Neural progenitor cell (in vitro differentiated cells): ENCODE results near the gene SCAMP2. TPM values are rescaled to one million over a fixed set of nuclear protein-coding genes. Genes with fewer than 3 reads are reported as not detected.
A peak's percentile ranks its signal among the peaks of the same experiment; 100 is the strongest.
"Not testable (repeated sequence)": the region's sequence is repeated elsewhere in the genome, so short reads cannot be mapped to it uniquely, and the experiment has no call there.

Experiments used
- DNase-seq: peaks from one replicate; pipeline ENCODE4 v3.0.0-alpha.2; 2016; ENCODE audit warnings: low spot score
- H2AFZ ChIP-seq: fragments of 200-600 bp; sonication (generic); replicated peaks from 2 replicates; pipeline ENCODE4 v1.6.1; 2016; ENCODE audit warnings: antibody characterized with exemption
- H3F3A ChIP-seq: fragments of 200-600 bp; sonication (generic); 2 replicates; pipeline ENCODE4 v1.6.1; 2016; ENCODE audit warnings: antibody characterized with exemption, low read depth
- H3K27ac ChIP-seq: fragments of 200-600 bp; sonication (generic); 2 replicates; pipeline ENCODE4 v1.5.1; 2016; ENCODE audit warnings: mild to moderate bottlenecking
- H3K27me3 ChIP-seq: fragments of 200-600 bp; sonication (generic); 2 replicates; pipeline ENCODE4 v1.6.1; 2016; ENCODE audit warnings: mild to moderate bottlenecking, moderate library complexity
- H3K36me3 ChIP-seq: fragments of 200-600 bp; sonication (generic); 2 replicates; pipeline ENCODE4 v1.5.1; 2016
- H3K4me1 ChIP-seq: fragments of 200-600 bp; sonication (generic); 2 replicates; pipeline ENCODE4 v1.6.1; 2016; ENCODE audit warnings: mixed run types
- H3K4me2 ChIP-seq: fragments of 200-600 bp; sonication (generic); 2 replicates; pipeline ENCODE4 v1.6.1; 2016
- H3K4me3 ChIP-seq: fragments of 200-600 bp; sonication (generic); 2 replicates; pipeline ENCODE4 v1.5.1; 2016
- H3K79me2 ChIP-seq: fragments of 200-600 bp; sonication (generic); 2 replicates; pipeline ENCODE4 v1.6.1; 2016; ENCODE audit warnings: low read depth
- H3K9ac ChIP-seq: fragments of 200-600 bp; sonication (generic); 2 replicates; pipeline ENCODE4 v1.6.1; 2016
- H3K9me3 ChIP-seq: fragments of 200-600 bp; sonication (generic); 2 replicates; pipeline ENCODE4 v1.5.1; 2016; ENCODE audit warnings: low read depth
- H4K20me1 ChIP-seq: fragments of 200-600 bp; sonication (generic); 2 replicates; pipeline ENCODE4 v1.6.1; 2016; ENCODE audit warnings: low read depth
- H3K27ac Mint-ChIP-seq: 3 replicates; pipeline ENCODE4 v1.8.0; 2021; ENCODE audit warnings: mixed read lengths
- H3K27me3 Mint-ChIP-seq: 2 replicates; pipeline ENCODE4 v1.8.0; 2022; ENCODE audit warnings: low read depth, mild to moderate bottlenecking, inconsistent platforms, moderate library complexity, mixed read lengths; ENCODE audit not compliant: insufficient read depth
- H3K36me3 Mint-ChIP-seq: 3 replicates; pipeline ENCODE4 v1.8.0; 2021; ENCODE audit warnings: mixed read lengths
- H3K4me1 Mint-ChIP-seq: 3 replicates; pipeline ENCODE4 v1.8.0; 2021; ENCODE audit warnings: mixed read lengths
- H3K4me3 Mint-ChIP-seq: 3 replicates; pipeline ENCODE4 v1.8.0; 2021; ENCODE audit warnings: mild to moderate bottlenecking, moderate library complexity, mixed read lengths
- H3K9me3 Mint-ChIP-seq: 3 replicates; pipeline ENCODE4 v1.8.0; 2020; ENCODE audit warnings: mixed read lengths
- CTCF ChIP-seq: fragments of 200-600 bp; sonication (generic); IDR thresholded peaks from 2 replicates; pipeline ENCODE4 v1.5.1; 2017; ENCODE audit warnings: antibody characterized with exemption, mild to moderate bottlenecking
- EZH2 ChIP-seq: fragments of 200-600 bp; sonication (generic); IDR thresholded peaks from 2 replicates; pipeline ENCODE4 v1.6.1; 2017; ENCODE audit warnings: antibody characterized with exemption, mild to moderate bottlenecking, moderate library complexity
- EZH2phosphoT487 ChIP-seq: fragments of 200-600 bp; sonication (generic); IDR thresholded peaks from 2 replicates; pipeline ENCODE4 v1.6.1; 2017; ENCODE audit warnings: antibody characterized with exemption
- total RNA-seq: library from RNA; depleted of rRNA; stranded (reverse); fragments of >200 nt; gene quantifications from 2 replicates; pipeline ENCODE4 v1.2.3, GENCODE V29; 2015; ENCODE audit warnings: low replicate concordance

SCAMP2 gene
- 19.4 and 44.5 TPM in 2 replicates for total RNA-seq

DNA sequence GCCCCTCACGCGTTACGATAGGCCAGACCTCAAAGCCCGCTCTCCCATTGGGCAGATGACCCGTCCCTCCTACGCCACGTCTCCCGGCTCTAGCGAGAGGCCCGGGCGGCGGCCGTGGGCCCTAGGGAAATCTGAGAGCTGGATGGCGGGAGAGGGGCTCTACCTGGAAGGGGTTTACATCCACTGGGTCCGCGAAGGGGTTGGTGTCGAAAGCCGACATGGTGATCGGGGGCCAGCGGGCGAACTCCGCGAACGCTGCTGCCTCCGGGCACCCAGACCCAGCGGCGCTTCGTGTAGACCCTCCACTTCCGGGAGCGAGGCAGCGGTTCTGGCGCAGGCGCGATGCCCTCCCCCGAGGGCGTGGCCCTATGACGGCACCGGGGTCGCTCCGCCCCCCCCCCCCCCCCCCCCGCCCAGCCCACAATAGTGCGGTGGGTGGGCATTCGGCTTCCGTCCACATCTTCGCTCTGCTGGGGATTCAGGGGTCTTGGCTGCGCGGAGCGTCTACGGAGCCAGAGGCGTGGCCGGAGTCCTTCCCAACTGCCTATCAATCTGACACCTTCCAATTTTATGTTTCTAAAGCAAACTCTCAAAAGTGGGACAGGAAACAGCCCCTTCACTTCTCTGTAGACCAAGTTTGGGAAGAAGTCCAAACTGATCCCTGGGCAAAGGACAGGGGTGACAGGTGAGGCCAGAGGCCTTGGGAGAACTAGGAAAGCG lies at the start of gene SCAMP2:
TSS of gene SCAMP2 (minus strand) at position 330 of the 720 bp plus-strand sequence. CDS start at position 220, 110 bp downstream.
- DNase-seq = peak; percentile 98
- Histone ChIP-seq H3K9me3 (no peaks in the 10 kb centered on the region), H3K4me1 (peaks cover 4% of the 10 kb centered on the region), H3K4me2 (peak within 1 kb of the TSS; percentile 93), H3K27ac (peak within 1 kb of the TSS; percentile 76), H3K4me3 (peak within 1 kb of the TSS; percentile 86), H3K36me3 (no peaks in the 10 kb centered on the region), H3K27me3 (no peaks in the 10 kb centered on the region), H3K9ac (peak within 1 kb of the TSS; percentile 81), H4K20me1 (peaks cover 32% of the 10 kb centered on the region), H2AFZ (peak within 1 kb of the TSS; percentile 93), H3F3A (peaks cover 6% of the 10 kb centered on the region), H3K79me2 (peaks cover 46% of the 10 kb centered on the region)
- peak within 1 kb of the TSS; percentile 87 for H3K27ac Mint-ChIP-seq
- peak within 1 kb of the TSS; percentile 94 for H3K4me3 Mint-ChIP-seq
- H3K36me3 Mint-ChIP-seq = peaks cover 9% of the 10 kb centered on the region
- H3K27me3 Mint-ChIP-seq = peaks cover 5% of the 10 kb centered on the region
- H3K4me1 Mint-ChIP-seq = peaks cover 24% of the 10 kb centered on the region
- no peak for TF ChIP-seq EZH2
- TF ChIP-seq CTCF = no peak
- TF ChIP-seq EZH2phosphoT487 = no peak
- peaks cover under 1% of the 10 kb centered on the region for H3K9me3 Mint-ChIP-seq

GRCh38 chr15:74920456-74920855 lies 47.3 kb upstream of the SCAMP2 start:
- Mint-ChIP-seq H3K4me3 (no peak overlapping the region), H3K27ac (no peak overlapping the region), H3K9me3 (no peaks in the 10 kb centered on the region), H3K4me1 (no peaks in the 10 kb centered on the region), H3K27me3 (no peaks in the 10 kb centered on the region), H3K36me3 (peaks cover 39% of the 10 kb centered on the region)
- Histone ChIP-seq H3F3A (no peaks in the 10 kb centered on the region), H3K4me1 (no peaks in the 10 kb centered on the region), H3K9me3 (no peaks in the 10 kb centered on the region), H2AFZ (no peak overlapping the region), H3K4me3 (no peak overlapping the region), H3K9ac (no peak overlapping the region), H3K27ac (no peak overlapping the region), H4K20me1 (no peaks in the 10 kb centered on the region), H3K79me2 (no peaks in the 10 kb centered on the region), H3K36me3 (no peaks in the 10 kb centered on the region), H3K4me2 (no peak overlapping the region), H3K27me3 (no peaks in the 10 kb centered on the region)
- DNase-seq = no peak
- TF ChIP-seq EZH2phosphoT487 (no peak), CTCF (no peak), EZH2 (no peak)

- H3K9me3 Mint-ChIP-seq = no peaks in the 10 kb centered on the region
- H3K79me2 ChIP-seq = no peaks in the 10 kb centered on the region
Measured at GRCh38 chr15:74917676-74918075, 44.5 kb upstream of the SCAMP2 start.

GRCh38 chr15:74913799-74914198 lies 40.6 kb upstream of the SCAMP2 start:
- H3K4me3 Mint-ChIP-seq, H3F3A ChIP-seq, H3K27me3 ChIP-seq, H3K4me1 Mint-ChIP-seq, H3K36me3 ChIP-seq, H3K4me3 ChIP-seq, DNase-seq, H3K27ac Mint-ChIP-seq, H2AFZ ChIP-seq, H3K4me2 ChIP-seq, H3K27me3 Mint-ChIP-seq, H3K4me1 ChIP-seq, H3K9me3 ChIP-seq, H4K20me1 ChIP-seq, H3K79me2 ChIP-seq, H3K27ac ChIP-seq, H3K9ac ChIP-seq, H3K9me3 Mint-ChIP-seq: not testable (repeated sequence)
- peaks cover 37% of the 10 kb centered on the region for H3K36me3 Mint-ChIP-seq

More at GRCh38 chr15:74917676-74918075, 44.5 kb upstream of the SCAMP2 start:
- Histone ChIP-seq H3F3A (peaks cover 8% of the 10 kb centered on the region), H3K4me3 (no peak overlapping the region), H2AFZ (no peak overlapping the region), H3K9ac (no peak overlapping the region), H3K4me2 (no peak overlapping the region), H3K27ac (no peak overlapping the region), H3K27me3 (no peaks in the 10 kb centered on the region), H3K36me3 (no peaks in the 10 kb centered on the region), H3K9me3 (no peaks in the 10 kb centered on the region), H3K4me1 (no peaks in the 10 kb centered on the region), H4K20me1 (no peaks in the 10 kb centered on the region)
- H3K36me3 Mint-ChIP-seq = peaks cover 46% of the 10 kb centered on the region
- DNase-seq = no peak
- H3K4me3 Mint-ChIP-seq = no peak overlapping the region
- H3K4me1 Mint-ChIP-seq = no peaks in the 10 kb centered on the region
- no peaks in the 10 kb centered on the region for H3K27me3 Mint-ChIP-seq
- H3K27ac Mint-ChIP-seq = no peak overlapping the region
- TF ChIP-seq EZH2 = no peak
- no peak for TF ChIP-seq EZH2phosphoT487
- no peak for TF ChIP-seq CTCF
